Fibroblast of villous mesenchyme (primary cell): Measurements from ENCODE around the gene MUL1. TPM values are rescaled to one million over a fixed set of nuclear protein-coding genes. Genes with fewer than 3 reads are reported as not detected.

Source experiments
- DNase-seq: peaks from one replicate; pipeline ENCODE4 v3.0.0-alpha.2; 2010; ENCODE audit warnings: low read depth
- H3K4me3 ChIP-seq: 2 replicates; pipeline ENCODE4 v1.5.1; 2011; ENCODE audit warnings: low read depth, mild to moderate bottlenecking, low read length
- CTCF ChIP-seq: IDR thresholded peaks from 2 replicates; pipeline ENCODE4 v1.5.1; 2012; ENCODE audit warnings: low read depth, mild to moderate bottlenecking, low read length; ENCODE audit not compliant: insufficient read depth
- total RNA-seq: library from RNA; depleted of rRNA; stranded (reverse); fragments of >200 nt; gene quantifications from 2 replicates; pipeline ENCODE4 v1.2.3, GENCODE V29; 2012

The MUL1 gene
- 26.4 and 28.1 TPM in 2 replicates for total RNA-seq

GRCh38 chr1:20507564-20508410, at the start of gene MUL1:
Gene MUL1, minus strand, starts transcription at chr1:20508151. Its CDS starts 127 bp downstream, at chr1:20508024.
- DNase-seq = peak; percentile 93
- TF ChIP-seq CTCF = no peak
- peak within 1 kb of the TSS; percentile 92 for H3K4me3 ChIP-seq

DNA sequence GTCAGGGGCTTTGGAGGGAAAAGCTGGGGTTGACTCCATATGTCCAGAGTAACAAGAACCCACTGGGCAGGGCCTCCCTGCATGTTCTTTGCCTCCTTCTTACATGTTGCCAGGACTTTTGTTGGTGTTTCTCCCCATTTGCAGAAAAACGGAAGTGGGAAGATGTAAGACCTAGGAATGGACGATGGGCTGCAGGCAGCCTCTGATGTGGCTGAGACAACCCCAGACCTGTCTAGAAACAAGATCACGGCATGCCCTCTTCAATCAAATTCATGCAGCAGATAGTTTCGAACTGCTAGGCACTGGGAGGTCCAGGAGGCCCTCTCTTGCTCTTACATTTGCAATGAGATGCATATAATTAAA, 47.8 kb upstream of the MUL1 start:
- no peak for TF ChIP-seq CTCF
- no peak overlapping the region for H3K4me3 ChIP-seq
- no peak for DNase-seq

DNA sequence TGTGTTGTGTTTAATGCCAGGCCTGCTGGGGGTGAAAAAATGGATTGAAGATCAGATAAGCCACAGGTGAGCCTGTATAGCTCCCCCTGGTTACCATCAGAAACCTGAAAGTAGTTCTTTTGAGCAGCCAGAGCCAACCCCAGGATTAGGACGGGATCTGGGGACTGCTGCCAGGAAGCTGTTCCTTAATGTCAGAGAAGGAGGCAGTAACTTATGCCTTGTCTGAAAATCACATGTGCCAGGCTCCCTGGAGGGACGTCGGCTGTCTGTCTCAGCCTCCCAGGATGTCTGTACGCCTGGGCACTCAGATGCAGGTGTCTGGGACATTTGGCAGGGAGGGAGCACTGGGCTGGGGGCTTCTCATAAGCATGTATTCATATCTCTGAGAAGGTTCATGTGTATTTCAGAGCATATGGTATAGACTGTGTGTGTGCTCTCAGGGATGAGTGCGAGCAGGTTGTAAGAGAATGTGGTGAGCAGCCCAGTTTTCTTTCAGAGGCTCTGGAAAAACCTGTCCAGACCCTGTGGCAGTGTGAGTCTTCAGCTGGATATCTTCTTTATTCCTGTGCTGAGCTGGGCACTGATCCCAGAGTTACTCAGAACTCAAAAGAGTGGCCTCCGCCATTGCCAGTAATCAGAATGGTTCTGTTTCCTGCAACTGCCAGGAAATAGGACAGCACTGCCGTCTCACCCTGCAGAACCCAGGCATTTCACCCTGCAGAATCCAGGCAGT, 47.2 kb upstream of the MUL1 start:
- TF ChIP-seq CTCF = no peak
- no peak overlapping the region for H3K4me3 ChIP-seq
- no peak for DNase-seq

DNA sequence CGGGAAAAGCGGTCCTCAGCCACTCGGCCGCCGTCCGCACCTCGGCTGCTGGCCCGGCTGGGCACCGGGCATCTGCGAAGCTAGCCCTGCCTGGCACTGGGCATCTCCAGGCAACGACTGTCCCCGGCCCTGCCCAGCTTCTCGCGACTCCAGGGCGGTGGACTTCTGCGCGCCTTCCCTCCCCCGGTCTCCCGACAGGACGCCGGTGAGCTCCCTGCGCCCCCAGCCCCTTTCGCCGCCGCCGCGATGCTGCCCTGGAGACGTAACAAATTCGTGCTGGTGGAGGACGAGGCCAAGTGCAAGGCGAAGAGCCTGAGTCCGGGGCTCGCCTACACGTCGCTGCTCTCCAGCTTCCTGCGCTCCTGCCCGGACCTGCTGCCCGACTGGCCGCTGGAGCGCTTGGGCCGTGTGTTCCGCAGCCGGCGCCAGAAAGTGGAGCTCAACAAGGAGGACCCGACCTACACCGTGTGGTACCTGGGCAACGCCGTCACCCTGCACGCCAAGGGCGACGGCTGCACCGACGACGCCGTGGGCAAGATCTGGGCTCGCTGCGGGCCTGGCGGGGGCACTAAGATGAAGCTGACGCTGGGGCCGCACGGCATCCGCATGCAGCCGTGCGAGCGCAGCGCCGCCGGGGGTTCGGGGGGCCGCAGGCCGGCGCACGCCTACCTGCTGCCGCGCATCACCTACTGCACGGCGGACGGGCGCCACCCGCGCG, 44.9 kb upstream of the MUL1 start:
- TF ChIP-seq CTCF = no peak
- H3K4me3 ChIP-seq = peak overlapping the region; percentile 47
- peak; percentile 26 for DNase-seq

DNA sequence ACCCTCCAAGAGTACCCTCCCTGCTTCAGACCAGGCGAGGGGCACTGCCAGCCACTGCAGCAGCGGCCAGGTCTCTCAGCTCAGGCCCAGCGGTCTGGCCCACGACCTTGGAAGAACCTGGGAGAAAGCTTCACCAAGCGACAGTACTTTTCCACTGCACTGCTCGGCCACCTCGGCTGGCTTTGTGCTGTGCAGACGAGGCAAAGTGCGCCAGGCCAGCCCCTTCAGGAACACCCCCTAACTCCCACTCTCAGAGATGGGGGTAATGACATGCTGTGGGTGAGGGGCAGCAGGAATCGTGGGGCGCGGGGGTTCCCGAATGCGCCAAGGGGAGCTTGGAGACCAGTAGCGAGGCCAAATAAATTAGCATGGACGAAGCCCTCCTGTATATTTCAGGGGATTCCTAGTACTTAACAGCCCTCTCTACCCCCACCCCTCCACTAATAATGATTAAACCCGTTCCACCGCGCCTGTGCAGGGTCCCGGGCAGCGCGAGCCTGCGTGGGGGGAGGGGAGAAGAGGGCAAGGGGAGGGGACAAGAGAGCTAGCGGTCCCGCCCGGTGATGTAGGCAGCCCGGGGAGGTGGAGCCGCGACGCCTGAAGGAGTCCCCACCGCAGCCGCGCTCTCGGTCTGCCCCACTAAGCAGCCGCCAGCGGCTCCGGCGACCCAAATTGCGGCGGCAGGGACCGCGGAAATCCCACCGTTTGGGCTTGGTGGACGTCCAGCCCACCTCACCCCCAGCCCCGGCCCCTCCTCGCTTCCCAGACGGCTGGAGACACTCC, 44.2 kb upstream of the MUL1 start, which contains the start of gene FAM43B:
Gene FAM43B, plus strand, starts transcription at position 629 of the 783 bp plus-strand sequence. CDS start 401 bp downstream, outside the sequence.
- H3K4me3 ChIP-seq = peak within 1 kb of the TSS; percentile 47
- TF ChIP-seq CTCF = no peak
- DNase-seq = peak; percentile 51

DNA sequence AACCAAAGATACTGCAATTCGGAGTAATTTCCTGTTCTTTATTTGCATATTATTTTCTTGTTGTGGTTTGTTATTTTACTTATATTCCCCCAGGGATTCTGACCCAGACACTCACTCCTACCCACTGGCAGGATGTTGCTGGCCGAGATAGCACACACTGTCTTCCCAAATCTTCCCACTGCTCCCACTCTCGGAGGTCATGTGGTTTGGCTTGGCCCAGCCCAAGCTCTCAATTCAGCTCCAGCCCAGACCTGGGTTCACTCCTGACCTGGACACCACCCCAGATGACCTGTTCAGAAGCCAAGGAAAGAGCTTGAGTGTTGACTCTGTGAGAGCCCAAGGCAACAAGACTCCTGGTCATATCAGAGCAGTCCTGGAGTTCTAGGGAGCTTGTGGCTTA, 43.2 kb upstream of the MUL1 start:
- H3K4me3 ChIP-seq = no peak overlapping the region
- TF ChIP-seq CTCF = no peak
- DNase-seq = no peak
